GM23338 (cell line): ENCODE data around the gene ZSCAN1. TPM values are rescaled to one million over a fixed set of nuclear protein-coding genes. Genes with fewer than 3 reads are reported as not detected.

Experiments
- ATAC-seq: fragments of 200-7000 bp; cut with Tn5 transposase; 3 replicates; pipeline ENCODE4 v1.9.1; 2020
- DNase-seq: peaks from one replicate; pipeline ENCODE4 v3.0.0-alpha.2; 2015; ENCODE audit warnings: low spot score
- H2AFZ ChIP-seq: fragments of 200-600 bp; sonication (generic); 2 replicates; pipeline ENCODE4 v1.8.0; 2016; ENCODE audit warnings: antibody characterized with exemption, mild to moderate bottlenecking, moderate library complexity
- H3F3A ChIP-seq: fragments of 200-600 bp; sonication (generic); replicated peaks from 2 replicates; pipeline ENCODE4 v1.8.0; 2017; ENCODE audit warnings: antibody characterized with exemption, mixed run types, low read depth
- H3K27ac ChIP-seq: fragments of 200-600 bp; sonication (generic); 2 replicates; pipeline ENCODE4 v1.6.1; 2016; ENCODE audit warnings: low read depth
- H3K27me3 ChIP-seq: fragments of 200-600 bp; sonication (generic); 2 replicates; pipeline ENCODE4 v1.8.0; 2016; ENCODE audit warnings: mild to moderate bottlenecking, mixed run types, moderate library complexity; ENCODE audit not compliant: insufficient read depth
- H3K36me3 ChIP-seq: fragments of 200-600 bp; sonication (generic); 2 replicates; pipeline ENCODE4 v1.8.0; 2016; ENCODE audit warnings: mild to moderate bottlenecking; ENCODE audit not compliant: insufficient read depth
- H3K4me1 ChIP-seq: fragments of 200-600 bp; sonication (generic); 2 replicates; pipeline ENCODE4 v1.8.0; 2016; ENCODE audit warnings: mild to moderate bottlenecking, moderate library complexity; ENCODE audit not compliant: insufficient read depth
- H3K4me2 ChIP-seq: fragments of 200-600 bp; sonication (generic); 2 replicates; pipeline ENCODE4 v1.7.1; 2017; ENCODE audit warnings: mixed run types
- H3K4me3 ChIP-seq: fragments of 200-600 bp; sonication (generic); 2 replicates; pipeline ENCODE4 v1.6.1; 2016; ENCODE audit warnings: mixed run types
- H3K79me2 ChIP-seq: fragments of 200-600 bp; sonication (generic); replicated peaks from 2 replicates; pipeline ENCODE4 v1.8.0; 2017; ENCODE audit warnings: mild to moderate bottlenecking; ENCODE audit not compliant: insufficient read depth
- H3K9me2 ChIP-seq: fragments of 200-600 bp; sonication (generic); 2 replicates; pipeline ENCODE4 v1.8.0; 2017; ENCODE audit not compliant: insufficient read depth
- H4K20me1 ChIP-seq: fragments of 200-600 bp; sonication (generic); replicated peaks from 2 replicates; pipeline ENCODE4 v1.8.0; 2017; ENCODE audit warnings: mild to moderate bottlenecking; ENCODE audit not compliant: insufficient read depth
- H3K27ac Mint-ChIP-seq: 2 replicates; pipeline ENCODE4 v1.8.0; 2020; ENCODE audit warnings: inconsistent platforms, mild to moderate bottlenecking, moderate library complexity, mixed read lengths
- H3K27me3 Mint-ChIP-seq: 3 replicates; pipeline ENCODE4 v1.8.0; 2022; ENCODE audit warnings: low read depth, mild to moderate bottlenecking, moderate library complexity, mixed read lengths, inconsistent platforms; ENCODE audit not compliant: insufficient read depth, poor library complexity
- H3K36me3 Mint-ChIP-seq: 3 replicates; pipeline ENCODE4 v1.8.0; 2021; ENCODE audit warnings: low read depth, mild to moderate bottlenecking, inconsistent platforms, moderate library complexity, mixed read lengths
- H3K4me1 Mint-ChIP-seq: 3 replicates; pipeline ENCODE4 v1.8.0; 2020; ENCODE audit warnings: mild to moderate bottlenecking, inconsistent platforms, mixed read lengths
- H3K4me3 Mint-ChIP-seq: 3 replicates; pipeline ENCODE4 v1.8.0; 2021; ENCODE audit warnings: moderate library complexity, mild to moderate bottlenecking, inconsistent platforms, mixed read lengths
- H3K9me3 Mint-ChIP-seq: 3 replicates; pipeline ENCODE4 v1.8.0; 2020; ENCODE audit warnings: moderate library complexity, mild to moderate bottlenecking, inconsistent platforms, mixed read lengths
- EZH2 ChIP-seq: fragments of 200-600 bp; sonication (generic); IDR thresholded peaks from one replicate; pipeline ENCODE4 v1.8.0; 2017; ENCODE audit warnings: antibody characterized with exemption, mild to moderate bottlenecking, low read depth; ENCODE audit not compliant: unreplicated experiment
- EZH2phosphoT487 ChIP-seq: fragments of 200-600 bp; sonication (generic); IDR thresholded peaks from one replicate; pipeline ENCODE4 v1.8.1; 2018; ENCODE audit warnings: antibody characterized with exemption; ENCODE audit not compliant: unreplicated experiment
- NANOG ChIP-seq: IDR thresholded peaks from 2 replicates; pipeline ENCODE4 v1.6.1; 2016; ENCODE audit warnings: antibody characterized with exemption, borderline replicate concordance
- POLR2AphosphoS5 ChIP-seq: IDR thresholded peaks from 2 replicates; pipeline ENCODE4 v1.6.1; 2016; ENCODE audit warnings: antibody characterized with exemption, low read depth
- REST ChIP-seq: IDR thresholded peaks from one replicate; pipeline ENCODE4 v1.6.1; 2018; ENCODE audit warnings: antibody characterized with exemption; ENCODE audit not compliant: unreplicated experiment
- ZNF114 ChIP-seq: fragments of 250-450 bp; sonication (Bioruptor Pico); IDR thresholded peaks from 2 replicates; pipeline ENCODE4 v1.5.0; 2020; ENCODE audit warnings: mild to moderate bottlenecking, moderate library complexity
- ZNF331 ChIP-seq: fragments of 250-450 bp; sonication (Bioruptor Pico); IDR thresholded peaks from 2 replicates; pipeline ENCODE4 v1.5.0; 2020; ENCODE audit warnings: low read depth, mild to moderate bottlenecking, moderate library complexity
- polyA plus RNA-seq: library from polyadenylated mRNA; unstranded; fragments of >200 nt; fragmentation: Nextera tagmentation; extraction: Ambion mirVana; gene quantifications from 2 replicates; pipeline ENCODE4 v1.2.1, GENCODE V29; 2016
- total RNA-seq: library from RNA; depleted of rRNA; stranded (reverse); fragments of >200 nt; shearing (Covaris generic); gene quantifications from 2 replicates; pipeline ENCODE4 v1.2.3, GENCODE V29; 2014
- TF ChIP-seq, protein P1 (sequence below), 2 experiments: fragments of 200-600 bp in 1 of 2; sonication (generic) in 1 of 2; conservative IDR thresholded peaks; 2 replicates each; pipeline versions ENCODE4 v1.5.1 to v1.6.1; 2016 to 2017; ENCODE audit warnings: antibody characterized with exemption in 2 of 2, low read depth in 2 of 2, mild to moderate bottlenecking in 2 of 2, moderate library complexity in 1 of 2

ZSCAN1 gene
- total and polyA plus RNA-seq, 2 experiments from 2014 or later, result 1.5 to 3.9 TPM

DNA sequence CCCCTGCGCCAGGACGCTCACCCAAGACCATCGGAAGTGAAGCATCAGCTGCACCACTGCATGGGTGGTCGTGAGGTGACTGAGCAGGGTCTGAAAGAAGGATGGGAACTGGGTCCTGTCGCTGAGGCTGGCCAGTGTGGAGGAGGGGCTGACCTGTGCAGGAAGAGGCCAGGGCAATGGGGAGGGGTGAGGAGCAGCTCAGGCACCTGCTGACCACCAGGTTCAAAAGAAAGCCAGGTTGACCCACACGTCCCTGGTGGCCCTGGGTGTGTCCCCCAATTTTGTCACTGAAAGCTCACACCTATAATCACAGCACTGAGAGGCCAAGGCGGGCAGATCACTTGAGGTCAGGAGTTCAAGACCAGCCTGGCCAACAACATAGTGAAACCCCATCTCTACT lies 13.7 kb upstream of the ZSCAN1 start (continued):
- TF ChIP-seq EZH2, result no peak
- TF ChIP-seq NANOG, result no peak
- TF ChIP-seq ZNF331, result no peak
- TF ChIP-seq EZH2phosphoT487, result no peak

GRCh38 chr19:58021541-58022282 lies 12.1 kb upstream of the ZSCAN1 start:
- Histone ChIP-seq H3K4me1 (no peaks in the 10 kb centered on the region), H3K9me2 (0 out of 2 replicates have a peak, but pooled peaks cover 3% of the 10 kb centered on the region), H3K27me3 (no peaks in the 10 kb centered on the region), H3K36me3 (no peaks in the 10 kb centered on the region), H3K79me2 (no peaks in the 10 kb centered on the region), H3K4me2 (no peak overlapping the region), H4K20me1 (no peaks in the 10 kb centered on the region), H2AFZ (peak overlapping the region; percentile 45), H3K27ac (0 out of 2 replicates have a peak overlapping the region, but pooled peaks have one; percentile 78), H3F3A (no peaks in the 10 kb centered on the region), H3K4me3 (no peak overlapping the region)
- H3K9me3 Mint-ChIP-seq, result peaks cover 91% of the 10 kb centered on the region
- ATAC-seq, result peak; percentile 99
- H3K4me3 Mint-ChIP-seq, result no peak overlapping the region
- peaks cover 27% of the 10 kb centered on the region for H3K36me3 Mint-ChIP-seq
- H3K27me3 Mint-ChIP-seq, result peaks cover 9% of the 10 kb centered on the region
- no peaks in the 10 kb centered on the region for H3K4me1 Mint-ChIP-seq
- no peak overlapping the region for H3K27ac Mint-ChIP-seq
- TF ChIP-seq POLR2AphosphoS5 (peak; percentile 33; the same call in 1 of the 2 replicates), EZH2phosphoT487 (no peak)
- TF ChIP-seq, protein P1, sequence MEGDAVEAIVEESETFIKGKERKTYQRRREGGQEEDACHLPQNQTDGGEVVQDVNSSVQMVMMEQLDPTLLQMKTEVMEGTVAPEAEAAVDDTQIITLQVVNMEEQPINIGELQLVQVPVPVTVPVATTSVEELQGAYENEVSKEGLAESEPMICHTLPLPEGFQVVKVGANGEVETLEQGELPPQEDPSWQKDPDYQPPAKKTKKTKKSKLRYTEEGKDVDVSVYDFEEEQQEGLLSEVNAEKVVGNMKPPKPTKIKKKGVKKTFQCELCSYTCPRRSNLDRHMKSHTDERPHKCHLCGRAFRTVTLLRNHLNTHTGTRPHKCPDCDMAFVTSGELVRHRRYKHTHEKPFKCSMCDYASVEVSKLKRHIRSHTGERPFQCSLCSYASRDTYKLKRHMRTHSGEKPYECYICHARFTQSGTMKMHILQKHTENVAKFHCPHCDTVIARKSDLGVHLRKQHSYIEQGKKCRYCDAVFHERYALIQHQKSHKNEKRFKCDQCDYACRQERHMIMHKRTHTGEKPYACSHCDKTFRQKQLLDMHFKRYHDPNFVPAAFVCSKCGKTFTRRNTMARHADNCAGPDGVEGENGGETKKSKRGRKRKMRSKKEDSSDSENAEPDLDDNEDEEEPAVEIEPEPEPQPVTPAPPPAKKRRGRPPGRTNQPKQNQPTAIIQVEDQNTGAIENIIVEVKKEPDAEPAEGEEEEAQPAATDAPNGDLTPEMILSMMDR (conservative IDR thresholded peaks at IDR 0.05; ENCODE audit: low read depth in 2 of 2), result peak; percentile 81 to 97
- peak; percentile 98 for DNase-seq

DNA sequence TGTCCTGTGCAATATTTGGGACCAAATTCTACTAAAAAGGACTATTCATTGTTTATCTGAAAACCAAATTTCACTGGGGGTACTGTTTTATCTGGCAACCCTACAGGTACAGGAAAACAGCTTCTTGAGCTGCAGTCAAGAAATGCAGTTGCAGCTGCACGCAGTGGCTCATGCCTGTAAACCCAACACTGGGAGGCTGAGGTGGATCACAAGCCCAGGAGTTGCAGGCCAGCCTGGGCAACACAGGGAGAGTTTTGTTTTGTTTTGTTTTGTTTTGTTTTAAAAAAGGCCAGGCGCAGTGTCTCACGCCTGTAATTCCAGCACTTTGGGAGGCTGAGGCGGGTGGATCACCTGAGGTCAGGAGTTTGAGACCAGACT lies 11.6 kb upstream of the ZSCAN1 start:
- Mint-ChIP-seq H3K27me3 (peaks cover 9% of the 10 kb centered on the region), H3K36me3 (peaks cover 28% of the 10 kb centered on the region), H3K4me3 (no peak overlapping the region; the same call in 2 of the 3 replicates), H3K27ac (peak overlapping the region; percentile 42; the same call in 1 of the 2 replicates), H3K9me3 (peaks cover 91% of the 10 kb centered on the region), H3K4me1 (no peaks in the 10 kb centered on the region)
- H3K79me2 ChIP-seq, result no peaks in the 10 kb centered on the region
- no peaks in the 10 kb centered on the region for H3K4me1 ChIP-seq
- peak overlapping the region; percentile 45; the same call in 1 of the 2 replicates for H2AFZ ChIP-seq
- no peak for TF ChIP-seq ZNF114 (CRISPR knock-in tag)
- no peak for TF ChIP-seq REST
- ATAC-seq, result peak; percentile 49
- DNase-seq, result peak; percentile 55
- no peaks in the 10 kb centered on the region for H3K27me3 ChIP-seq
- H3K36me3 ChIP-seq, result no peaks in the 10 kb centered on the region
- H3K4me3 ChIP-seq, result no peak overlapping the region
- H3F3A ChIP-seq, result no peaks in the 10 kb centered on the region
- H3K27ac ChIP-seq, result peak overlapping the region; percentile 78; the same call in 1 of the 2 replicates
- no peaks in the 10 kb centered on the region for H4K20me1 ChIP-seq
- 0 out of 2 replicates have a peak, but pooled peaks cover 3% of the 10 kb centered on the region for H3K9me2 ChIP-seq
- H3K4me2 ChIP-seq, result no peak overlapping the region
